OCI-LY7 (cell line): ENCODE data around the gene LRRC37A3. TPM values are rescaled to one million over a fixed set of nuclear protein-coding genes. Genes with fewer than 3 reads are reported as not detected.
A peak's percentile ranks its signal among the peaks of the same experiment; 100 is the strongest.
"Not testable (repeated sequence)": the region's sequence is repeated elsewhere in the genome, so short reads cannot be mapped to it uniquely, and the experiment has no call there.

Source experiments
- BruUV-seq: library from RNA; stranded (reverse); fragments of 400-500 nt; replicated peaks from 2 replicates; lab custom pipeline; 2021; lab: Mats Ljungman, UMichigan
- CTCF ChIA-PET: fragments of 300-600 bp; sonication (Branson Sonifier 250); formaldehyde crosslinking; loops from one replicate; lab custom pipeline; 2022; ENCODE audit warnings: antibody characterized with exemption; ENCODE audit not compliant: unreplicated experiment; lab: Charles Lee
- POLR2A ChIA-PET: fragments of 300-600 bp; sonication (Branson Sonifier 250); formaldehyde crosslinking; loops from one replicate; lab custom pipeline; 2022; ENCODE audit warnings: antibody characterized with exemption; lab: Charles Lee
- DNase-seq: peaks from one replicate; pipeline ENCODE4 v3.0.0-alpha.2; 2015; ENCODE audit warnings: low spot score
- H2AFZ ChIP-seq: fragments of 200-600 bp; sonication (generic), shearing (Covaris generic); 2 replicates; pipeline ENCODE4 v1.6.1; 2014; ENCODE audit warnings: mild to moderate bottlenecking, antibody characterized with exemption, low read length, moderate library complexity
- H3K27ac ChIP-seq: fragments of 200-600 bp; sonication (generic); 2 replicates; pipeline ENCODE4 v1.5.1; 2014; ENCODE audit warnings: mixed run types, low read depth, mild to moderate bottlenecking, moderate library complexity, low read length, inconsistent platforms; ENCODE audit not compliant: poor library complexity, severe bottlenecking
- H3K36me3 ChIP-seq: fragments of 200-600 bp; sonication (generic); 2 replicates; pipeline ENCODE4 v1.6.1; 2014; ENCODE audit warnings: mild to moderate bottlenecking, antibody characterized with exemption, low read length, moderate library complexity, mixed read lengths; ENCODE audit not compliant: insufficient read depth
- H3K4me1 ChIP-seq: fragments of 200-600 bp; sonication (generic); 2 replicates; pipeline ENCODE4 v1.5.1; 2014; ENCODE audit warnings: mild to moderate bottlenecking, low read length; ENCODE audit not compliant: insufficient read depth, poor library complexity, severe bottlenecking
- H3K4me2 ChIP-seq: fragments of 200-600 bp; sonication (generic); 2 replicates; pipeline ENCODE4 v1.6.1; 2014; ENCODE audit warnings: mild to moderate bottlenecking, low read length
- H3K4me3 ChIP-seq: fragments of 200-600 bp; sonication (generic); 2 replicates; pipeline ENCODE4 v1.5.1; 2014; ENCODE audit warnings: mild to moderate bottlenecking, low read depth, low read length; ENCODE audit not compliant: poor library complexity, severe bottlenecking
- H3K79me2 ChIP-seq: fragments of 200-600 bp; sonication (generic); 2 replicates; pipeline ENCODE4 v1.6.1; 2016; ENCODE audit warnings: low read depth, mild to moderate bottlenecking, low read length, moderate library complexity, mixed read lengths; ENCODE audit not compliant: insufficient read depth
- H3K9me2 ChIP-seq: fragments of 200-600 bp; sonication (generic); 2 replicates; pipeline ENCODE4 v1.6.1; 2016; ENCODE audit warnings: mild to moderate bottlenecking, low read length, mixed read lengths; ENCODE audit not compliant: insufficient read depth
- H3K9me3 ChIP-seq: fragments of 200-600 bp; sonication (generic); 2 replicates; pipeline ENCODE4 v1.6.1; 2014; ENCODE audit warnings: mild to moderate bottlenecking, mixed run types, low read length, mixed read lengths
- H4K20me1 ChIP-seq: fragments of 200-600 bp; sonication (generic); 2 replicates; pipeline ENCODE4 v1.6.1; 2014; ENCODE audit warnings: mild to moderate bottlenecking, antibody characterized with exemption, low read length, moderate library complexity, mixed read lengths; ENCODE audit not compliant: insufficient read depth
- EZH2phosphoT487 ChIP-seq: fragments of 200-600 bp; sonication (generic); IDR thresholded peaks from 2 replicates; pipeline ENCODE4 v1.6.1; 2018; ENCODE audit warnings: low read depth, borderline replicate concordance, mild to moderate bottlenecking, mixed run types, antibody characterized with exemption, low read length, moderate library complexity, mixed read lengths
- intact Hi-C: fragments of 100-400 bp; cut with micrococcal nuclease; formaldehyde crosslinking; loops from one replicate; pipeline ENCODE4 v1.10.0; 2022; ENCODE audit not compliant: unreplicated experiment
- total RNA-seq, 2 experiments: library from RNA; depleted of rRNA in 1 of 2; stranded (reverse); fragments of >200 nt in 1 of 2; shearing (Covaris generic) in 1 of 2; gene quantifications; 2 replicates each; pipeline ENCODE4 v1.2.3, GENCODE V29; 2014 to 2022
- TF ChIP-seq, protein P1 (sequence below): fragments of 200-600 bp; sonication (generic); conservative IDR thresholded peaks from 2 replicates; pipeline ENCODE4 v1.5.1; 2014; ENCODE audit warnings: mild to moderate bottlenecking, antibody characterized with exemption, low read length, moderate library complexity, mixed read lengths

Gene LRRC37A3
- total RNA-seq, 2 experiments from 2014 or later = 7.3 to 27.6 TPM

DNA sequence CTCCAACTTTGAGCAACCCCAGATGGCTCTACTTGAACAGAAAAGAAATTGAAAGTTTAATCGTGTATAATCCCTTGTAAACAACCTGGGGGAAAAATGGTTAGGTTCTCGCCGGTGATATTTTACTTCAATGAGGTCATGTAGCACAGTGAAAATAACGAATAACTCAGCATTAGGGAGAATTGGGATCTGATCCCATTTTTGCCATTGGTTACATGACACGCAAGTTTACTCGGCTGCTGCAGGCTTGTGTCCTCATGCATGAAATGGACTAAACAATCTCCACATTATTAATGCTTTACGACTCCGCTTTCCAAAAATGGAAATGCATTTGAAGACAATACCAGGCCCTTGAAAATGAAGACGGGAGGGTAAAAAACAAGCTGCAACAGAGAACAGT lies 45.5 kb upstream of the LRRC37A3 start:
- Histone ChIP-seq H3K4me1 (peaks cover 85% of the 10 kb centered on the region), H3K4me2 (peak overlapping the region; percentile 74), H3K27ac (peak overlapping the region; percentile 99), H3K79me2 (peaks cover 30% of the 10 kb centered on the region), H3K36me3 (peaks cover 7% of the 10 kb centered on the region), H3K9me2 (no peaks in the 10 kb centered on the region), H3K4me3 (peak overlapping the region; percentile 47), H3K9me3 (peaks cover 5% of the 10 kb centered on the region), H4K20me1 (no peaks in the 10 kb centered on the region), H2AFZ (no peak overlapping the region; the same call in 1 of the 2 replicates)
- BruUV-seq = no TSS peak
- no peak for TF ChIP-seq EZH2phosphoT487
- TF ChIP-seq, protein P1, sequence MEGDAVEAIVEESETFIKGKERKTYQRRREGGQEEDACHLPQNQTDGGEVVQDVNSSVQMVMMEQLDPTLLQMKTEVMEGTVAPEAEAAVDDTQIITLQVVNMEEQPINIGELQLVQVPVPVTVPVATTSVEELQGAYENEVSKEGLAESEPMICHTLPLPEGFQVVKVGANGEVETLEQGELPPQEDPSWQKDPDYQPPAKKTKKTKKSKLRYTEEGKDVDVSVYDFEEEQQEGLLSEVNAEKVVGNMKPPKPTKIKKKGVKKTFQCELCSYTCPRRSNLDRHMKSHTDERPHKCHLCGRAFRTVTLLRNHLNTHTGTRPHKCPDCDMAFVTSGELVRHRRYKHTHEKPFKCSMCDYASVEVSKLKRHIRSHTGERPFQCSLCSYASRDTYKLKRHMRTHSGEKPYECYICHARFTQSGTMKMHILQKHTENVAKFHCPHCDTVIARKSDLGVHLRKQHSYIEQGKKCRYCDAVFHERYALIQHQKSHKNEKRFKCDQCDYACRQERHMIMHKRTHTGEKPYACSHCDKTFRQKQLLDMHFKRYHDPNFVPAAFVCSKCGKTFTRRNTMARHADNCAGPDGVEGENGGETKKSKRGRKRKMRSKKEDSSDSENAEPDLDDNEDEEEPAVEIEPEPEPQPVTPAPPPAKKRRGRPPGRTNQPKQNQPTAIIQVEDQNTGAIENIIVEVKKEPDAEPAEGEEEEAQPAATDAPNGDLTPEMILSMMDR = no peak
- CTCF ChIA-PET = no interaction called here
- POLR2A ChIA-PET = interaction anchor here (0.9 to 5.1 kb wide), 4 partner anchors 10 to 216 kb away, joined by 3 to 13 read pairs (median 4); no protein-coding TSS in a partner anchor
- DNase-seq = no peak
- intact Hi-C loops = loop anchor here (5.0 kb wide), 2 partner anchors 117 to 218 kb away; no protein-coding TSS in a partner anchor

DNA sequence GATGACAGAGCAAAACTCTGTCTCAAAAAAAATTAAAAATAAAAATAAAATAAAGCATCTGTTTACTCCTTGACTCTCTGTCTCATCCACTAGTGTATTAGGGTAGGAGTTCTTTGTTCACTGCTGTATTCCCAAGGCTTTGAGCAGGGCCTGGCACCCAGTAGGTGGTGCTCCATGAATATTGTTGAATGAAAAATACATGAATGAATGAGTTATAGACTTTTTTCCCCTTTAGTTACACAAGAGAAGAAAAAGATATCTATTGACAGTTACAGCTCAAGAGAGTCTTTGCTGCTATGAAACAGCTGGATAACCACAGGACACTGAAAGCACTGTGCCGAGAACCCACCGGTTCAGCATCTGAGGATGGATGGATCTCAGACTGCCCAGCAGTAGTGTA lies 44.5 kb upstream of the LRRC37A3 start:
- H3K9me2 ChIP-seq, DNase-seq, H3K36me3 ChIP-seq, H3K9me3 ChIP-seq, H4K20me1 ChIP-seq, CTCF ChIA-PET, BruUV-seq, H2AFZ ChIP-seq: not testable (repeated sequence)
- Histone ChIP-seq H3K4me2 (peak overlapping the region; percentile 74), H3K4me1 (peaks cover 85% of the 10 kb centered on the region), H3K4me3 (peak overlapping the region; percentile 47), H3K27ac (peak overlapping the region; percentile 99), H3K79me2 (peaks cover 35% of the 10 kb centered on the region)
- TF ChIP-seq, protein P1 = peak; percentile 68
- intact Hi-C loops = loop anchor here (2.0 to 5.0 kb wide), 4 partner anchors 43 to 187 kb away; partner anchors contain the start of gene RGS9
- POLR2A ChIA-PET = interaction anchor here (0.6 to 5.1 kb wide), 4 partner anchors 11 to 162 kb away, joined by 3 to 13 read pairs (median 4); partner anchors contain the start of gene GNA13
